ENCODE data around the gene ZNF446. TPM values are rescaled to one million over a fixed set of nuclear protein-coding genes. Genes with fewer than 3 reads are reported as not detected.
"Not testable (repeated sequence)": the region's sequence is repeated elsewhere in the genome, so short reads cannot be mapped to it uniquely, and the experiment has no call there.

The ZNF446 gene
- 1 to 10 TPM; 6.4 to 7.5 TPM for total RNA-seq

GRCh38 chr19:58475714-58476497 lies at the start of gene ZNF446:
Gene ZNF446 (plus strand): TSS chr19:58476352. CDS start chr19:58477219, 867 bp downstream.
- no peaks in the 10 kb centered on the region for H3K9me3 Mint-ChIP-seq
- peaks cover 16% of the 10 kb centered on the region for H3K4me1 Mint-ChIP-seq (ENCODE audit: low read depth)
- intact Hi-C loops (cut with micrococcal nuclease), result loop anchor here (1.0 to 2.0 kb wide), 10 partner anchors 9 to 197 kb away; partner anchors contain the start of genes TRIM28, ZBTB45, ZNF132 and ZNF324
- POLR2A ChIA-PET, result interaction anchor here (1.1 to 3.0 kb wide), 4 partner anchors 10 to 43 kb away, joined by 4 to 11 read pairs (median 4); partner anchors contain the start of genes ZBTB45 and ZNF324
- CTCF ChIA-PET, result interaction anchor here (0.7 to 2.6 kb wide), 4 partner anchors 38 to 257 kb away, joined by 3 to 12 read pairs (median 3); partner anchors contain the start of genes ZBTB45 and ZNF584
- DNase-seq, result peak; percentile 98
- H3K36me3 Mint-ChIP-seq, result peaks cover 12% of the 10 kb centered on the region
- H3K27ac Mint-ChIP-seq, result peak within 1 kb of the TSS; percentile 99
- peak within 1 kb of the TSS; percentile 93 for H3K4me3 Mint-ChIP-seq
- H3K27me3 Mint-ChIP-seq, result no peaks in the 10 kb centered on the region

- intact Hi-C loops (cut with micrococcal nuclease), result no loop called here
- H3K9me3 Mint-ChIP-seq, result peaks cover 63% of the 10 kb centered on the region
- H3K27ac Mint-ChIP-seq, result no peak overlapping the region
- H3K36me3 Mint-ChIP-seq, result peaks cover 42% of the 10 kb centered on the region
- no peaks in the 10 kb centered on the region for H3K27me3 Mint-ChIP-seq
- H3K4me1 Mint-ChIP-seq (ENCODE audit: low read depth), result no peaks in the 10 kb centered on the region
- H3K4me3 Mint-ChIP-seq, result no peak overlapping the region
- ChIA-PET POLR2A (no interaction called here), CTCF (no interaction called here)
- DNase-seq, result no peak
Measured at GRCh38 chr19:58428617-58429016, 47.5 kb upstream of the ZNF446 start.

GRCh38 chr19:58429745-58430144 lies 46.4 kb upstream of the ZNF446 start:
- no peak overlapping the region for H3K27ac Mint-ChIP-seq
- no peak overlapping the region for H3K4me3 Mint-ChIP-seq
- H3K9me3 Mint-ChIP-seq, result peaks cover 74% of the 10 kb centered on the region
- POLR2A ChIA-PET, result interaction anchor here (0.7 kb wide), 1 partner anchor 20 kb away, joined by 3 read pairs; no protein-coding TSS in a partner anchor
- no peaks in the 10 kb centered on the region for H3K4me1 Mint-ChIP-seq (ENCODE audit: low read depth)
- H3K36me3 Mint-ChIP-seq, result peaks cover 53% of the 10 kb centered on the region
- CTCF ChIA-PET, result no interaction called here
- H3K27me3 Mint-ChIP-seq, result no peaks in the 10 kb centered on the region
- intact Hi-C loops (cut with micrococcal nuclease), result no loop called here
- DNase-seq, result no peak

GRCh38 chr19:58434217-58434616 lies 41.9 kb upstream of the ZNF446 start:
- DNase-seq, result no peak
- ChIA-PET POLR2A (no interaction called here), CTCF (no interaction called here)
- intact Hi-C loops (cut with micrococcal nuclease), result no loop called here
- Mint-ChIP-seq H3K36me3 (peaks cover 90% of the 10 kb centered on the region), H3K4me3 (no peak overlapping the region), H3K9me3 (peaks cover 90% of the 10 kb centered on the region), H3K27me3 (no peaks in the 10 kb centered on the region), H3K27ac (no peak overlapping the region), H3K4me1 (ENCODE audit: low read depth) (peaks cover 13% of the 10 kb centered on the region)

GRCh38 chr19:58439576-58440554 lies 36.3 kb upstream of the ZNF446 start, which contains the start of gene ZNF132:
Gene ZNF132 (minus strand): TSS chr19:58440153. CDS start chr19:58439821, 332 bp downstream.
- ChIA-PET CTCF (interaction anchor here (0.7 kb wide), 1 partner anchor 135 kb away, joined by 3 read pairs; no protein-coding TSS in a partner anchor), POLR2A (no interaction called here)
- Mint-ChIP-seq H3K27me3 (no peaks in the 10 kb centered on the region), H3K4me3 (peak within 1 kb of the TSS; percentile 84), H3K27ac (peak within 1 kb of the TSS; percentile 71), H3K4me1 (ENCODE audit: low read depth) (peaks cover 25% of the 10 kb centered on the region), H3K36me3 (peaks cover 51% of the 10 kb centered on the region), H3K9me3 (peaks cover 46% of the 10 kb centered on the region)
- intact Hi-C loops (cut with micrococcal nuclease), result loop anchor here (1.0 to 5.0 kb wide), 9 partner anchors 11 to 135 kb away; partner anchors contain the start of genes ERVK3-1, MZF1, ZNF324 and ZNF324B
- peak; percentile 97 for DNase-seq

- Mint-ChIP-seq H3K4me1 (ENCODE audit: low read depth) (peaks cover 25% of the 10 kb centered on the region), H3K27ac (peak overlapping the region; percentile 71), H3K4me3 (peak overlapping the region; percentile 84), H3K36me3 (peaks cover 44% of the 10 kb centered on the region), H3K9me3 (peaks cover 39% of the 10 kb centered on the region), H3K27me3 (no peaks in the 10 kb centered on the region)
- CTCF ChIA-PET, result interaction anchor here (0.7 kb wide), 1 partner anchor 136 kb away, joined by 3 read pairs; no protein-coding TSS in a partner anchor
- intact Hi-C loops (cut with micrococcal nuclease), result loop anchor here (1.0 to 5.0 kb wide), 9 partner anchors 11 to 135 kb away; partner anchors contain the start of genes ERVK3-1, MZF1, ZNF324 and ZNF324B
- POLR2A ChIA-PET, result no interaction called here
- no peak for DNase-seq
Measured at GRCh38 chr19:58440556-58440955, 35.6 kb upstream of the ZNF446 start.

GRCh38 chr19:58442986-58443385 lies 33.2 kb upstream of the ZNF446 start:
- Mint-ChIP-seq H3K4me1 (ENCODE audit: low read depth) (peaks cover 21% of the 10 kb centered on the region), H3K9me3 (peaks cover 22% of the 10 kb centered on the region), H3K36me3 (peaks cover 23% of the 10 kb centered on the region)
- CTCF ChIA-PET, H3K27me3 Mint-ChIP-seq, H3K27ac Mint-ChIP-seq, DNase-seq, H3K4me3 Mint-ChIP-seq: not testable (repeated sequence)
- POLR2A ChIA-PET, result interaction anchor here (1.0 kb wide), 1 partner anchor 8 kb away, joined by 4 read pairs; the partner anchor contains the start of gene ZNF324B
- intact Hi-C loops (cut with micrococcal nuclease), result loop anchor here (5.0 kb wide), 1 partner anchor 36 kb away; the partner anchor contains the start of gene ZNF584

GRCh38 chr19:58448860-58449259 lies 27.3 kb upstream of the ZNF446 start:
- DNase-seq; intact Hi-C loops (cut with micrococcal nuclease); H3K27ac Mint-ChIP-seq; POLR2A ChIA-PET; H3K4me3 Mint-ChIP-seq; CTCF ChIA-PET: not testable (repeated sequence)
- Mint-ChIP-seq H3K27me3 (peaks cover 13% of the 10 kb centered on the region), H3K9me3 (peaks cover 20% of the 10 kb centered on the region), H3K36me3 (peaks cover 11% of the 10 kb centered on the region), H3K4me1 (ENCODE audit: low read depth) (peaks cover 21% of the 10 kb centered on the region)

GRCh38 chr19:58449980-58450379 lies 26.2 kb upstream of the ZNF446 start:
- intact Hi-C loops (cut with micrococcal nuclease), result loop anchor here (2.0 kb wide), 1 partner anchor 63 kb away; the partner anchor contains the start of gene RPS5
- not testable (repeated sequence) for H3K27ac Mint-ChIP-seq, H3K4me3 Mint-ChIP-seq, DNase-seq
- H3K27me3 Mint-ChIP-seq, result peaks cover 13% of the 10 kb centered on the region
- POLR2A ChIA-PET, result interaction anchor here (1.0 kb wide), 1 partner anchor 41 kb away, joined by 3 read pairs; the partner anchor contains the start of gene ZNF584
- H3K36me3 Mint-ChIP-seq, result peaks cover 15% of the 10 kb centered on the region
- peaks cover 21% of the 10 kb centered on the region for H3K4me1 Mint-ChIP-seq (ENCODE audit: low read depth)
- H3K9me3 Mint-ChIP-seq, result peaks cover 20% of the 10 kb centered on the region
- CTCF ChIA-PET, result interaction anchor here (1.8 kb wide), 1 partner anchor 64 kb away, joined by 5 read pairs; no protein-coding TSS in a partner anchor

GRCh38 chr19:58450856-58451357 lies 25.2 kb upstream of the ZNF446 start:
- POLR2A ChIA-PET, result interaction anchor here (0.8 kb wide), 1 partner anchor 8 kb away, joined by 4 read pairs; no protein-coding TSS in a partner anchor
- DNase-seq, result no peak
- Mint-ChIP-seq H3K27ac (no peak overlapping the region), H3K4me3 (peak overlapping the region; percentile 78), H3K4me1 (ENCODE audit: low read depth) (peaks cover 21% of the 10 kb centered on the region), H3K27me3 (peaks cover 13% of the 10 kb centered on the region), H3K9me3 (peaks cover 20% of the 10 kb centered on the region), H3K36me3 (peaks cover 21% of the 10 kb centered on the region)
- CTCF ChIA-PET, result interaction anchor here (1.0 to 1.8 kb wide), 3 partner anchors 14 to 125 kb away, joined by 3 to 5 read pairs (median 3); no protein-coding TSS in a partner anchor
- intact Hi-C loops (cut with micrococcal nuclease), result loop anchor here (1.0 to 2.0 kb wide), 4 partner anchors 11 to 64 kb away; partner anchors contain the start of genes RPS5, ZNF132, ZNF446 and ZNF584
